Fibroblast of lung (primary cell): ENCODE results near the gene NR3C2. TPM values are rescaled to one million over a fixed set of nuclear protein-coding genes. Genes with fewer than 3 reads are reported as not detected.

Experiments used
- DNase-seq, 2 donors: peaks; one replicate each; pipeline versions ENCODE4 v3.0.0 to v3.0.0-alpha.2; 2010; ENCODE audit warnings: low read depth in 2 of 2
- H2AFZ ChIP-seq: 2 replicates; pipeline ENCODE4 v1.5.1; 2012; ENCODE audit warnings: low read length, control low read depth, inconsistent platforms
- H3K27ac ChIP-seq: 2 replicates; pipeline ENCODE4 v1.5.1; 2011; ENCODE audit warnings: low read length, control low read depth; ENCODE audit not compliant: insufficient read depth
- H3K27me3 ChIP-seq: 2 replicates; pipeline ENCODE4 v1.5.1; 2011; ENCODE audit warnings: mild to moderate bottlenecking, low read length; ENCODE audit not compliant: control insufficient read depth, insufficient read depth
- H3K36me3 ChIP-seq: 2 replicates; pipeline ENCODE4 v1.5.1; 2011; ENCODE audit warnings: low read length; ENCODE audit not compliant: control insufficient read depth, insufficient read depth
- H3K4me1 ChIP-seq: 2 replicates; pipeline ENCODE4 v1.5.1; 2011; ENCODE audit warnings: low read length; ENCODE audit not compliant: control insufficient read depth, insufficient read depth; ENCODE audit errors: extremely low read depth
- H3K4me2 ChIP-seq: 2 replicates; pipeline ENCODE4 v1.5.1; 2011; ENCODE audit warnings: low read length, control low read depth; ENCODE audit not compliant: insufficient read depth; ENCODE audit errors: extremely low read depth
- H3K4me3 ChIP-seq, 4 experiments: fragments of 200-600 bp in 1 of 4; sonication (generic) in 1 of 4; replicated peaks in 1 of 4; 2 replicates each; pipeline ENCODE4 v1.5.1; 2011 to 2016; ENCODE audit warnings: low read length in 4 of 4, low read depth in 3 of 4, mild to moderate bottlenecking in 3 of 4, control low read depth in 2 of 4, inconsistent platforms in 1 of 4, mixed read lengths in 1 of 4; ENCODE audit not compliant: insufficient read depth in 1 of 4; ENCODE audit errors: control extremely low read depth in 1 of 4
- H3K79me2 ChIP-seq: 2 replicates; pipeline ENCODE4 v1.5.1; 2012; ENCODE audit warnings: mild to moderate bottlenecking, low read length, inconsistent platforms; ENCODE audit not compliant: control insufficient read depth, insufficient read depth
- H3K9ac ChIP-seq: 2 replicates; pipeline ENCODE4 v1.5.1; 2011; ENCODE audit warnings: mild to moderate bottlenecking, low read length, control low read depth; ENCODE audit not compliant: insufficient read depth
- H3K9me3 ChIP-seq: 2 replicates; pipeline ENCODE4 v1.5.1; 2012; ENCODE audit warnings: low read depth, low read length; ENCODE audit not compliant: control insufficient read depth, insufficient read depth
- H4K20me1 ChIP-seq: 2 replicates; pipeline ENCODE4 v1.5.1; 2011; ENCODE audit warnings: low read length; ENCODE audit not compliant: control insufficient read depth, insufficient read depth; ENCODE audit errors: extremely low read depth
- EZH2 ChIP-seq: IDR thresholded peaks from 2 replicates; pipeline ENCODE4 v1.5.1; 2012; ENCODE audit warnings: low read length, control low read depth, mild to moderate bottlenecking; ENCODE audit errors: missing control alignments
- polyA plus RNA-seq, 2 donors: library from polyadenylated mRNA; depleted of rRNA in 1 of 2; stranded (reverse) in 1 of 2; unstranded in 1 of 2; fragments of >200 nt; gene quantifications; 2 replicates each; pipeline ENCODE4 v1.2.1, GENCODE V29; 2011 to 2012; ENCODE audit warnings: missing spikeins in 1 of 2
- total RNA-seq: library from RNA; depleted of rRNA; stranded (reverse); fragments of >200 nt; gene quantifications from 2 replicates; pipeline ENCODE4 v1.2.1, GENCODE V29; 2014
- TF ChIP-seq, protein P1 (sequence below), 2 donors: IDR thresholded peaks in 1 of 2; conservative IDR thresholded peaks in 1 of 2; 1 replicate in 1 of 2; 2 replicates in 1 of 2; pipeline ENCODE4 v1.5.1; 2011 to 2012; ENCODE audit warnings: low read length in 2 of 2, control low read depth in 1 of 2, inconsistent platforms in 1 of 2, low read depth in 1 of 2, mild to moderate bottlenecking in 1 of 2

Gene NR3C2
- total and polyA plus RNA-seq, 2 donors (not counting 1 experiment from before 2014, with no cell fraction given) = 1.9 to 7.4 TPM

DNA sequence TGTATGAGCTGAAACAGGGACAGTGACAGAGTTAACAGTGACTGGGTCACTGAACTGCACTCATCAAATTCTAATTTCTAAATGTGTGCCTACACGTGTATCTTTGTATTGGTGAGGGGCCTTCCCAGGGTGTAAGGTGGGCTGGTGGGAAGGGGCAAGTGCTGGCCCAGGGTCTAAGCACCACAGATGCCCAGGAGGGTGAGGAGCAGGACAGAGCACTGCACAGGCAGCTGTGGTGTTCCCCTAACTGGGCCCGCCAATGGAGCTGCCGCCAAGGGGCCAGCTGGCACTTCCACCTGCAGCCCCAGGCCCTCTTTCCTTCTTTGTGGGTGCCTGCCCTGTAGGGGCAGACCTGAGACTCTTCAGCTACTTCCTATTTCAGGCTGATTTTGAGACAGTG lies 360.5 kb downstream of the NR3C2 start:
- H3K36me3 ChIP-seq = no peaks in the 10 kb centered on the region

DNA sequence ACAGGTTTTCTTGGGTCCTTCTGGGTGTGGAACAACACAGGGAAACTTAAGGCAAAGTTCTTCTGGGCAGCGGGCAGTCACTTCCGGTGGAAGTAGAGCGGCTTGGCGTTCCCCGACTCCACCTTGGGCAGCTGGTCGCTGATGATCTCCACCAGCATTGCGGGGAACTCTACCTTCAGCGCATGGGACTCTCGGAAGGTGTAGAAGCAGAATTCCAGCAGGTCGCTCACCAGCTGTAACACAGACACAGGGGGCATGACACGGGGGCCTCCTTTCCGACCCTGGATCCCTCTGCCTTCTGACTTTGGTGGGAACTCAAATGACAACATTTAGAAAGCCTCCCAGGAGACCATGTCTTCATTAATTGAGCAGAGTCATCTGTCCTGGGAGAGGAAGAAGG lies 360.9 kb downstream of the NR3C2 start:
- no peaks in the 10 kb centered on the region for H4K20me1 ChIP-seq
- H2AFZ ChIP-seq = no peak overlapping the region
- H3K27ac ChIP-seq = no peak overlapping the region
- no peak for DNase-seq
- no peak overlapping the region for H3K4me2 ChIP-seq
- no peaks in the 10 kb centered on the region for H3K79me2 ChIP-seq
- no peak overlapping the region for H3K4me3 ChIP-seq
- H3K27me3 ChIP-seq = no peaks in the 10 kb centered on the region
- TF ChIP-seq, protein P1, sequence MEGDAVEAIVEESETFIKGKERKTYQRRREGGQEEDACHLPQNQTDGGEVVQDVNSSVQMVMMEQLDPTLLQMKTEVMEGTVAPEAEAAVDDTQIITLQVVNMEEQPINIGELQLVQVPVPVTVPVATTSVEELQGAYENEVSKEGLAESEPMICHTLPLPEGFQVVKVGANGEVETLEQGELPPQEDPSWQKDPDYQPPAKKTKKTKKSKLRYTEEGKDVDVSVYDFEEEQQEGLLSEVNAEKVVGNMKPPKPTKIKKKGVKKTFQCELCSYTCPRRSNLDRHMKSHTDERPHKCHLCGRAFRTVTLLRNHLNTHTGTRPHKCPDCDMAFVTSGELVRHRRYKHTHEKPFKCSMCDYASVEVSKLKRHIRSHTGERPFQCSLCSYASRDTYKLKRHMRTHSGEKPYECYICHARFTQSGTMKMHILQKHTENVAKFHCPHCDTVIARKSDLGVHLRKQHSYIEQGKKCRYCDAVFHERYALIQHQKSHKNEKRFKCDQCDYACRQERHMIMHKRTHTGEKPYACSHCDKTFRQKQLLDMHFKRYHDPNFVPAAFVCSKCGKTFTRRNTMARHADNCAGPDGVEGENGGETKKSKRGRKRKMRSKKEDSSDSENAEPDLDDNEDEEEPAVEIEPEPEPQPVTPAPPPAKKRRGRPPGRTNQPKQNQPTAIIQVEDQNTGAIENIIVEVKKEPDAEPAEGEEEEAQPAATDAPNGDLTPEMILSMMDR (conservative IDR thresholded peaks at IDR 0.05 in 1 of 2, IDR thresholded peaks at IDR 0.05 in 1 of 2; ENCODE audit: low read depth in 1 of 2, low read length in 2 of 2) = no peak
- no peak for TF ChIP-seq EZH2
- no peak overlapping the region for H3K9ac ChIP-seq
- H3K9me3 ChIP-seq = no peaks in the 10 kb centered on the region
- H3K36me3 ChIP-seq = no peaks in the 10 kb centered on the region
- no peaks in the 10 kb centered on the region for H3K4me1 ChIP-seq

More for the DNA sequence above, 360.5 kb downstream of the NR3C2 start:
- Histone ChIP-seq H3K27me3 (no peaks in the 10 kb centered on the region), H3K9me3 (no peaks in the 10 kb centered on the region), H2AFZ (no peak overlapping the region), H3K9ac (no peak overlapping the region), H3K4me3 (no peak overlapping the region), H3K4me1 (no peaks in the 10 kb centered on the region), H3K4me2 (no peak overlapping the region), H3K79me2 (no peaks in the 10 kb centered on the region), H3K27ac (no peak overlapping the region), H4K20me1 (no peaks in the 10 kb centered on the region)
- no peak for DNase-seq
- TF ChIP-seq, protein P1 (conservative IDR thresholded peaks at IDR 0.05 in 1 of 2, IDR thresholded peaks at IDR 0.05 in 1 of 2; ENCODE audit: low read depth in 1 of 2, low read length in 2 of 2) = no peak
- no peak for TF ChIP-seq EZH2

DNA sequence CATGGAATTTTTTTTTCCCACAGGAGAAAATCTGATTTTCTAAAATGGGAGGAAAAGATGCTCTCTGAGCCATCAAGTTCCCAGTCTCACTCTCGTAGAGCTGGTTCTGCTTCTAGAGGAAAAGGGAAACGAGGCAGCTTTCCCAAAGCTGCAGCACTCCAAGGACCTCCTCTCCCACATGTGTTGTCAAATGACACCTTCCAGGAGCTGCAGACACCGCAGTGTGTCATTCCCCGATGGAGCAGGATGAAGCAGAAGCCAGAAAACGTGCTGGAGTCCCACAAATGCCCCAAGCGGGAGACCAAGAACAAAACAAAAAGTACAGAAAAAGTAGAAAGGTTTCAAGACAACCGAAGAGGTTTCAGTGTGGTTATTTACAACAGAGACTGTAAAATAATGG lies 362.3 kb downstream of the NR3C2 start:
- no peak overlapping the region for H3K27ac ChIP-seq
- TF ChIP-seq EZH2 = no peak

More for the DNA sequence above, 362.3 kb downstream of the NR3C2 start:
- Histone ChIP-seq H4K20me1 (no peaks in the 10 kb centered on the region), H3K9ac (no peak overlapping the region), H3K4me1 (no peaks in the 10 kb centered on the region), H2AFZ (no peak overlapping the region), H3K27me3 (no peaks in the 10 kb centered on the region), H3K36me3 (peaks cover 3% of the 10 kb centered on the region), H3K4me2 (no peak overlapping the region), H3K9me3 (no peaks in the 10 kb centered on the region), H3K79me2 (no peaks in the 10 kb centered on the region), H3K4me3 (no peak overlapping the region)
- no peak for DNase-seq
